Stimulated activated CD4-positive, alpha-beta T cell treated with anti-CD3 and anti-CD28 coated beads, TNF-alpha, amount 100 ng/mL, for 48 hours (primary cell): ENCODE data around the gene KLHL2.
"Not testable (repeated sequence)": the region's sequence is repeated elsewhere in the genome, so short reads cannot be mapped to it uniquely, and the experiment has no call there.

ENCODE experiments used
- DNase-seq, 3 donors: peaks; one replicate each; pipeline ENCODE4 v3.0.0-alpha.2; 2020; ENCODE audit warnings: low read depth in 3 of 3

The KLHL2 gene

GRCh38 chr4:165232623-165233433, 25.5 kb downstream of the KLHL2 start:
- DNase-seq, result not testable (repeated sequence)

DNA sequence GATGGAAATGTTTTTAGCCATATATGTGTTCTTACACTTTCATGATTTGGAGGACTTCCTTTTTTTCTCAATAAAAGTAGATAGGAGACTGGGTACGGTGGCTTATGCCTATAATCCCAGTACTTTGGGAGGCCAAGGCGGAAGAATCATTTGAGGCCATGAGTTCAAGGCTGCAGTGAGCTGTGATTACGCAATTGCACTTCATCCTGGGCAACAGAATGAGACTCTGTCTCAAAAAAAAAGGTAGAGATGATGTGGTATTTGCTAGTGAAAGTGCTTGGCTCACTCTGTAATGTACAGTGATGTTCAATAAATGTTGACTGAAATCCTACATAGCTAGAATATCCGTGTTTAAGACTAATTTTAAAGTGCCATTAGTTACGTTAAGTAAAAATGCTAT, 27.4 kb downstream of the KLHL2 start:
- DNase-seq, result no peak

DNA sequence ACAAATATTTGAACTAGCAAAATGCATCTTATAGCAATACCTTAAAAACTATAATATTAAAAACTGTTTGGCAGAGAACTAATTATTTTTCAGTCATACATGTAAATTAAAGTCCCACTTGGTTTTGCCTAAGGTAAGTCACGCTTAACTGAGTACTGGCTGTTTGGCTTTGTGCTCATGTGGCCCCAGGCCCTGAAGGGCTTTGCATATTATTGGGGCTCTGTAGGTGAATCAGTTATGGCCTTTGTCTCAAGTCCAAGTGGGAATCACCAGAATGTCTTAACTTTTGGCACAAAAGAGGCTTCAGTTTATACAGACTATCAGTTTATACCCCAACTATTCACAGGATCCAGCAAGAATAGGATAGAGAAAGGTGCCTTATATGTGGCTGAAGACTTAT, 29.5 kb downstream of the KLHL2 start:
- not testable (repeated sequence) for DNase-seq

DNA sequence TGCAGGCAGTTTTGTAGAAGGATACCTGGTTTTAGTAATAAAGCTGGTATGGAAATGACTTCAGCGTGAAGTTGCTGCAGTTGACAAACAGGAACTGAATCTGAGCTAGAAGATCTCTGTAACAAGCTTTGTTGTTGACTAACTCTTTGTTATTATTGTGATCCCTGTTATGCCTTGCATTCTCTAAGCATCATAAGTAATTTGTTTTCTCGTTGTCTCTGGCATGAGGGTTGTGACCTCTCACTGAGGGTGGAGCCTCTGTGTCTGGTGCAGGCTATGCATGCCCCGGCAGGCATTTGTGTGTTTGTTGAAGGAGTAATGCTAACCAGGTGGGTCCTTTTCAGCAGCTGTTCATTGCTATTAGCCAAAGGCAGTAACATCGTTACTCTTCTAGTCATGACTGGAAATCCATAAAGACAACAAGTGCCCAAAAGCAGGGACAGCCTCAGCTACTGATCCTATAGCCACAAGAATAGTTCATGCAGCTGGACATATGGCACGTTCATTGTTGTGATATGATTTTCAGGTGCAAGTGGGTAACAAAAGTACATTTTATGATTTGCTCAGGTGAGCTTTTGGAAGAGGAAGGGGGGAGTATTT, 30.8 kb downstream of the KLHL2 start:
- not testable (repeated sequence) for DNase-seq

DNA sequence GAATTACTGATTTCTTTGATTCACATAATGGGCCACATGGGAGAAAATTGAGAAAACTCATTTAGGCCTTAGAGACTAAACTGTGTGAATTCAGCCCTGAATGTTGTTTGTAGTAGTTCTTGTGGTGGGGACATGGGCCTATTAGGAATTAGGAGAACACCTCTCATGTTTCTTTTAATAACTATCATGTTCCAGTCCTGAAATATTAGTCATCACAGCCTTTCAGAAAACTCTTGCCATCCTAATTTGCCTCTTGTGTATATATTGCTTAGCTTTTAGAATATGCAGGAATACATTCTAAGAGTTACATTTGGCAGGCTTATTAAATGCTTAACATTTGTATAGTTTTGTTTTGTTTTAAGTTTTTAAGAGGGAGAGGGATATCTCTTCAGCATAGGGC, 33.4 kb downstream of the KLHL2 start:
- DNase-seq, result not testable (repeated sequence)

GRCh38 chr4:165244148-165244547, 36.8 kb downstream of the KLHL2 start:
- not testable (repeated sequence) for DNase-seq

- DNase-seq, result not testable (repeated sequence)
Observed at GRCh38 chr4:165244587-165245186, 37.3 kb downstream of the KLHL2 start.

- DNase-seq, result no peak
Observed at GRCh38 chr4:165248102-165248501, 40.7 kb downstream of the KLHL2 start.

GRCh38 chr4:165248904-165249303, 41.5 kb downstream of the KLHL2 start:
- DNase-seq, result not testable (repeated sequence)

DNA sequence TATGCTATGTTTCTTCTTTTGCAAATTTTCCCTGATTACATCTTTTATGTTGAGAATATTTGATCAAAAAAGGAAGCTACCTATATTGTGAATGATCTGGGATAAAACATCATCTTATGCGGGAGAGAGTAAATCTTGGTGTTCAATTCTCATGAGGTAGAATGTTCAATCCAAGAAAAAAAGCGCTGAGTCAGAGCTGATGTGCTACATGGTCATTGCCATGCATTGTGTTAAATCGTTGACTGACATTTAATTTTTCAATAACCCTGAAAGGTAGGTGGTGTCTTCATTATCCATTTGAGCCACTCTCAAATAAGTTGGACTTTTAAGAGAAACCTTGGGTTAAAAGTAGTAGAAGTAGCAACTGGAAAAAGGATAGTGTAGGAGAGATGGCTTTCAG, 47.4 kb downstream of the KLHL2 start:
- not testable (repeated sequence) for DNase-seq

DNA sequence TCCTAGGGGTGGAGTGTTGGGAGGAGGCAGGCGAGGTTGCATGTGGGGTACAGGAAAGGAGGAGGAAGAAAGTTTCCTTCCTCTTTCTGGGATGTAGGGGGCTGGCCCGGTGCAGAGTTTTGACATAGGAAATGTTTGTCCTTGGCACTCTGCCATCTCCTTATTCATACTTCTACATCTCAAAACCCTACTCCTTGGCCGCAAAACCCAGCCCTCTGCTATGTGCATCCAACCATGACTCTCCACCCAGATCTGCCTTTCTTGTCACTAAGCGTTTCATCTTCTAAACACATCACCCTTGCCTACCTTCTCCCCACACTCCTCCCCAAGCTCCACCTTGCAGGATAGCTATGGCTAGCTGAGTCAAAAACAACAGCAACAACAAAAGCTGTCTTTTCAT, 48.1 kb downstream of the KLHL2 start:
- DNase-seq, result peak; percentile 18 to 48 (median 38)

GRCh38 chr4:165256074-165256659, 48.8 kb downstream of the KLHL2 start:
- not testable (repeated sequence) for DNase-seq

DNA sequence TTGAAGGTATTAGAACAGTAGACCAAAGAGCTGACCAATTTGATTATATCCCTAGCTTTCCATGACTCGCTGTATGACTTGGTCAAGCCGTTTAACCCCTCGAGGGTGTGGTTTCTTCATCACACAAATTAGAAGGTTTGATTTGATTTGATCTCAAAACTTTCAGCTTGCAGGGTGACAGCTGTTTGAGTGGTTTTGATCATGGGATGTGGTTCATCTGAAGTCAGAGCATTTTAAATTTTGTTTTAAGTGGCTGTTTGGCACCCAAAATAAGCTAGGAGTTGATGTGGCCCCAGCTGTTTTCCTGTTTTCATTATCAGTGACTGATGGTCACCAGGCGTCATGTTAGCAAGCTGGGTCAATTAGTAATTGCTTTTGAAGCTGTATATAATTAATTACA, 52.4 kb downstream of the KLHL2 start:
- not testable (repeated sequence) for DNase-seq

DNA sequence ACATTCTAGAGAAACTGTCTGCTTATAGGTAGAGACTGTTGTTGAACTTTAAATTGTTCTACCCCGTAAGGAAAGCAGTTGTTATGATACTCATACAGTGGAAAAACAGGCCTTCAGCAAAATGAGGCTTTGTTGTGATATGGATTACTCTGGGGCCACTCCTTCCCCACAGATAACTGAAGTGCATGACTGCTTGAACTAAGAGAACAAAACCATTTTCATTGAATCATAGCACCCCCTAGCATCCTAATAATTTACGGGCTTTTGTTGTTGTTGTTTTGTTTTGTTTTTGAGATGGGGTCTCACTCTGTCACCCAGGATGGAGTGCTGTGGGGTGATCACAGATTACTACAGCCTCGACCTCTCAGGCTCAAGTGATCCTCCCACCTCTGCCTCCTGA, 54.9 kb downstream of the KLHL2 start:
- not testable (repeated sequence) for DNase-seq

- DNase-seq, result not testable (repeated sequence)
Observed at GRCh38 chr4:165263466-165263865, 56.1 kb downstream of the KLHL2 start.

GRCh38 chr4:165269931-165270330, 62.6 kb downstream of the KLHL2 start:
- DNase-seq, result not testable (repeated sequence)

DNA sequence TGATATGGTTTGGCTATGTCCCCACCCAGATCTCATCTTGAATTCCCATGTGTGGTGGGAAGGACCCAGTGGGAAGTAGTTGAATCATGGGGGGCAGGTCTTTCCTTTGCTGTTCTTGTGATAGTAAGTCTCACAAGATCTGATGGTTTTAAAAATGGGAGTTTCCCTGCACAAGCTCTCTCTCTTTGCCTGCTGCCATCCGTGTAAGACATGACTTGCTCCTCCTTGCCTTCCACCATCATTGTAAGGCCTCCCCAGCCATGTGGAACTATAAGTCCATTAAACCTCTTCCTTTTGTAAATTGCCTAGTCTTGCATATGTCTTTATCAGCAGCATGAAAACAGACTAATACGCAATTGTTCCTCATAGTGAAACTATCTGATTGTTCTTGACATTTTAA, 66.1 kb downstream of the KLHL2 start:
- DNase-seq, result not testable (repeated sequence)

DNA sequence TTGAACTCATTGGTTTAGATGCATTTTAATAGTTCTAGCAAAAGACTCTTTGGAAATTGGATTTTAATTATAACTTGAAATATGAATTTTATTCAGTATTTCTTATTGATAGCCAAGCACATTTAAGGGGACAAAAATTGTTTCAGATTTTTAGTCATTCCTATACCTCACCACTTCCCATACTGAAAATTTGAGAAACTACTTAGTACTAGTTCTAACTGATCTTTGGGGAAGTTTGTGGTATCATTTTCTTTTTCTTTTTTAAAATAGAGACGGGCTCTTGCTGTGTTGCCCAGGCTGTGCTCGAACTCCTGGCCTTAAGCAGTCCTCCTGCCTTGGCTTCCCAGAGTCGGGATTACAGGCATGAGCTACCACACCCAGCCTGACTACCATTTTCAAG, 68.0 kb downstream of the KLHL2 start:
- DNase-seq, result not testable (repeated sequence)

- DNase-seq, result not testable (repeated sequence)
Observed at GRCh38 chr4:165279531-165279930, 72.2 kb downstream of the KLHL2 start.

- DNase-seq, result not testable (repeated sequence)
Observed at GRCh38 chr4:165284697-165285096, 77.3 kb downstream of the KLHL2 start.

DNA sequence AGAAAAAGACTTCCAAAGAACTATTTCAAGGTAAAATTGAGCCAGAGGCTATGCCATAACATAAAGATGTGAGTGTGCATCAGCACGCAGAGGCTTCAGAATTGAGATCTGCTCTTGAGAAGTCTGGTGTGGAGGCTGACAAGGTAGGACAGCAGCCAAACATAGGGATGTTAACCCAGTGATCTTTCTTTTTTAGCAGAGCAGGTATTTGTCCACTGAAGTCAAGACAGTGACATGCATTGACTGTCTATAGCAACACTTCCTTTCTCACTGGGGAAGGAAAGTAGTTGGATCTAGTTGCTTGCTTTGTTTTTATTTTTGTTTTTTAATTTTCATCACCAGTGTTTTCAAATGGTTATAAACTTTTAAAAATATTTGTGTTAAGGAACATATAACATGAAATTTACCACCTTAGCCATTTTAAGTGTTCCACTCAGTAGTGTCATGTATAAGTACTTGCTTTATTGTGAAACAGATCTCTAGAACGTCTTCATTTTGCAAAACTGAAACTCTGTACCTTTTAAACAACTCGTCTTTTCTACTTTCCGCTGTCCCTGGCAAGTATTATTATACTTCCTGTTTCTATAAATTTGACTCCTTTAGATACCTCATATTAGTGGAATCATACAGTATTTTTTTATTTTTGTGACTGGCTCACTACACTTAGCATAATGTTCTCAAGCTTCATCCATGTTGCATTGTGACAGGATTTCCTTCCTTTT, 79.4 kb downstream of the KLHL2 start:
- DNase-seq, result not testable (repeated sequence)

DNA sequence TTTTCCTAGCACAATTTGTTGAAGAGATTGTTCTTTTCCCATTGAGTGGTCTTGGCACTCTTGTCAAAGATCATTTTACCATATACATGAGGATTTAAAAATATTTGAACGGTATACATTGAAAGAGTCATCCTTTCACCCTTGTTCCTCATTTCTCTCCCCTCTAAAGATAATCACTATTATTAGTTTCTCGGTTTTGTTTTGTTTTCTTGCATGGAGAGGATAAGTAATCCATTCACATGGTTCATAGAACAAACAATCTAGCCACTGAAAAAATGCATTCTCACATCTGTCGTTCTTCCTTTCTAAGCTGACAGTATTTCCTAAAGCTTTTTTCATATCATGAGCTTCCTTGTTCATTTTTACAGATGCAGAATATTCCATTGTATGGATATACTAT, 80.9 kb downstream of the KLHL2 start:
- DNase-seq, result no peak
